Activated CD4-positive, CD25-positive, alpha-beta regulatory T cell treated with anti-CD3 and anti-CD28 coated beads, Interleukin-2, amount 50 U/mL, for 16 hours (primary cell): Measurements from ENCODE around the gene ZSCAN12.
"Not testable (repeated sequence)": the region's sequence is repeated elsewhere in the genome, so short reads cannot be mapped to it uniquely, and the experiment has no call there.

Source experiments
- DNase-seq: peaks from one replicate; pipeline ENCODE4 v3.0.0-alpha.2; 2020; ENCODE audit warnings: low read depth, low spot score

Gene ZSCAN12

GRCh38 chr6:28393912-28394662 lies 5.5 kb downstream of the ZSCAN12 start:
- no peak for DNase-seq

GRCh38 chr6:28390688-28391087 lies 8.9 kb downstream of the ZSCAN12 start:
- no peak for DNase-seq

GRCh38 chr6:28384143-28384533 lies 15.4 kb downstream of the ZSCAN12 start:
- no peak for DNase-seq

GRCh38 chr6:28383235-28384142 lies 16.1 kb downstream of the ZSCAN12 start:
- DNase-seq, result no peak

- no peak for DNase-seq
Observed at GRCh38 chr6:28380381-28380780, 19.2 kb downstream of the ZSCAN12 start.

- no peak for DNase-seq
Observed at GRCh38 chr6:28378644-28379043, 20.9 kb downstream of the ZSCAN12 start.

- no peak for DNase-seq
Observed at GRCh38 chr6:28377879-28378278, 21.7 kb downstream of the ZSCAN12 start.

GRCh38 chr6:28373925-28374324 lies 25.6 kb downstream of the ZSCAN12 start:
- no peak for DNase-seq

GRCh38 chr6:28371706-28372451 lies 27.7 kb downstream of the ZSCAN12 start:
- DNase-seq, result no peak

GRCh38 chr6:28371280-28371679 lies 28.3 kb downstream of the ZSCAN12 start:
- no peak for DNase-seq

GRCh38 chr6:28370440-28370839 lies 29.1 kb downstream of the ZSCAN12 start:
- no peak for DNase-seq

- DNase-seq, result no peak
Observed at GRCh38 chr6:28369463-28369862, 30.1 kb downstream of the ZSCAN12 start.

- DNase-seq, result no peak
Observed at GRCh38 chr6:28368522-28368921, 31.0 kb downstream of the ZSCAN12 start.

GRCh38 chr6:28365590-28365989 lies 34.0 kb downstream of the ZSCAN12 start:
- DNase-seq, result not testable (repeated sequence)

GRCh38 chr6:28360961-28361360 lies 38.6 kb downstream of the ZSCAN12 start:
- DNase-seq, result no peak

- not testable (repeated sequence) for DNase-seq
Observed at GRCh38 chr6:28359562-28359961, 40.0 kb downstream of the ZSCAN12 start.

GRCh38 chr6:28357036-28357435 lies 42.5 kb downstream of the ZSCAN12 start:
- DNase-seq, result no peak

- DNase-seq, result no peak
Observed at GRCh38 chr6:28356666-28357020, 42.9 kb downstream of the ZSCAN12 start.

- peak; percentile 26 for DNase-seq
Observed at GRCh38 chr6:28355743-28356665, 43.5 kb downstream of the ZSCAN12 start.

- no peak for DNase-seq
Observed at GRCh38 chr6:28354688-28355554, 44.6 kb downstream of the ZSCAN12 start.
